NCI-H2227 (cell line): ENCODE measurements around the gene ZNF764.
"Not testable (repeated sequence)": the region's sequence is repeated elsewhere in the genome, so short reads cannot be mapped to it uniquely, and the experiment has no call there.

Source experiments
- DNase-seq: peaks from one replicate; lab custom pipeline; 2025; ENCODE audit not compliant: unreplicated experiment; lab: John Stamatoyannopoulos, UW

The ZNF764 gene

GRCh38 chr16:30551781-30552180 is 6.4 kb downstream of the ZNF764 start:
- no peak for DNase-seq

- DNase-seq, result no peak
These were observed 9.5 kb downstream of the ZNF764 start for GRCh38 chr16:30548416-30549253.

GRCh38 chr16:30546115-30546514 is 12.1 kb downstream of the ZNF764 start:
- DNase-seq, result no peak

- no peak for DNase-seq
These were observed 15.1 kb downstream of the ZNF764 start for GRCh38 chr16:30543067-30543466.

- no peak for DNase-seq
These were observed 16.5 kb downstream of the ZNF764 start for GRCh38 chr16:30541502-30542329.

- not testable (repeated sequence) for DNase-seq
These were observed 17.2 kb downstream of the ZNF764 start for GRCh38 chr16:30540916-30541464.

- not testable (repeated sequence) for DNase-seq
These were observed 18.1 kb downstream of the ZNF764 start for GRCh38 chr16:30539986-30540526.

- DNase-seq, result no peak
These were observed 18.9 kb downstream of the ZNF764 start for GRCh38 chr16:30539000-30539964.

GRCh38 chr16:30536391-30537024 is 21.7 kb downstream of the ZNF764 start:
- DNase-seq, result not testable (repeated sequence)

- DNase-seq, result peak; percentile 47
These were observed 22.4 kb downstream of the ZNF764 start for GRCh38 chr16:30535777-30536190.

GRCh38 chr16:30535106-30535776 is 22.9 kb downstream of the ZNF764 start:
- DNase-seq, result no peak

- DNase-seq, result peak; percentile 95
These were observed 23.6 kb downstream of the ZNF764 start, which contains the start of gene ZNF747 for GRCh38 chr16:30534368-30535105. ZNF747 (minus strand) TSS chr16:30534858; CDS start chr16:30534679, 179 bp downstream.

- no peak for DNase-seq
These were observed 24.3 kb downstream of the ZNF764 start for GRCh38 chr16:30533748-30534367.

- peak; percentile 18 for DNase-seq
These were observed 25.0 kb downstream of the ZNF764 start for GRCh38 chr16:30533146-30533522.

GRCh38 chr16:30532285-30533145 is 25.7 kb downstream of the ZNF764 start:
- DNase-seq, result no peak

GRCh38 chr16:30530163-30531037 is 27.8 kb downstream of the ZNF764 start:
- DNase-seq, result no peak
